ENCODE results near the gene YWHAH.

GRCh38 chr22:31932863-31933262 lies 11.5 kb upstream of the YWHAH start:
- TF ChIP-seq POLR2A (IDR thresholded peaks at IDR 0.05) (no peak), POLR2AphosphoS5 (IDR thresholded peaks at IDR 0.05) (no peak)
- TF ChIP-seq, protein P1, sequence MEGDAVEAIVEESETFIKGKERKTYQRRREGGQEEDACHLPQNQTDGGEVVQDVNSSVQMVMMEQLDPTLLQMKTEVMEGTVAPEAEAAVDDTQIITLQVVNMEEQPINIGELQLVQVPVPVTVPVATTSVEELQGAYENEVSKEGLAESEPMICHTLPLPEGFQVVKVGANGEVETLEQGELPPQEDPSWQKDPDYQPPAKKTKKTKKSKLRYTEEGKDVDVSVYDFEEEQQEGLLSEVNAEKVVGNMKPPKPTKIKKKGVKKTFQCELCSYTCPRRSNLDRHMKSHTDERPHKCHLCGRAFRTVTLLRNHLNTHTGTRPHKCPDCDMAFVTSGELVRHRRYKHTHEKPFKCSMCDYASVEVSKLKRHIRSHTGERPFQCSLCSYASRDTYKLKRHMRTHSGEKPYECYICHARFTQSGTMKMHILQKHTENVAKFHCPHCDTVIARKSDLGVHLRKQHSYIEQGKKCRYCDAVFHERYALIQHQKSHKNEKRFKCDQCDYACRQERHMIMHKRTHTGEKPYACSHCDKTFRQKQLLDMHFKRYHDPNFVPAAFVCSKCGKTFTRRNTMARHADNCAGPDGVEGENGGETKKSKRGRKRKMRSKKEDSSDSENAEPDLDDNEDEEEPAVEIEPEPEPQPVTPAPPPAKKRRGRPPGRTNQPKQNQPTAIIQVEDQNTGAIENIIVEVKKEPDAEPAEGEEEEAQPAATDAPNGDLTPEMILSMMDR (IDR thresholded peaks at IDR 0.05) = no peak
